Stimulated activated CD8-positive, alpha-beta memory T cell treated with anti-CD3 and anti-CD28 coated beads, Interleukin-12 subunit alpha, Interleukin-12 subunit beta, amount 100 ng/mL, for 24 hours (primary cell): ENCODE measurements around the gene REN.

Experiments used
- DNase-seq: peaks from one replicate; pipeline ENCODE4 v3.0.0-alpha.2; 2020; ENCODE audit errors: extremely low read depth

The REN gene

DNA sequence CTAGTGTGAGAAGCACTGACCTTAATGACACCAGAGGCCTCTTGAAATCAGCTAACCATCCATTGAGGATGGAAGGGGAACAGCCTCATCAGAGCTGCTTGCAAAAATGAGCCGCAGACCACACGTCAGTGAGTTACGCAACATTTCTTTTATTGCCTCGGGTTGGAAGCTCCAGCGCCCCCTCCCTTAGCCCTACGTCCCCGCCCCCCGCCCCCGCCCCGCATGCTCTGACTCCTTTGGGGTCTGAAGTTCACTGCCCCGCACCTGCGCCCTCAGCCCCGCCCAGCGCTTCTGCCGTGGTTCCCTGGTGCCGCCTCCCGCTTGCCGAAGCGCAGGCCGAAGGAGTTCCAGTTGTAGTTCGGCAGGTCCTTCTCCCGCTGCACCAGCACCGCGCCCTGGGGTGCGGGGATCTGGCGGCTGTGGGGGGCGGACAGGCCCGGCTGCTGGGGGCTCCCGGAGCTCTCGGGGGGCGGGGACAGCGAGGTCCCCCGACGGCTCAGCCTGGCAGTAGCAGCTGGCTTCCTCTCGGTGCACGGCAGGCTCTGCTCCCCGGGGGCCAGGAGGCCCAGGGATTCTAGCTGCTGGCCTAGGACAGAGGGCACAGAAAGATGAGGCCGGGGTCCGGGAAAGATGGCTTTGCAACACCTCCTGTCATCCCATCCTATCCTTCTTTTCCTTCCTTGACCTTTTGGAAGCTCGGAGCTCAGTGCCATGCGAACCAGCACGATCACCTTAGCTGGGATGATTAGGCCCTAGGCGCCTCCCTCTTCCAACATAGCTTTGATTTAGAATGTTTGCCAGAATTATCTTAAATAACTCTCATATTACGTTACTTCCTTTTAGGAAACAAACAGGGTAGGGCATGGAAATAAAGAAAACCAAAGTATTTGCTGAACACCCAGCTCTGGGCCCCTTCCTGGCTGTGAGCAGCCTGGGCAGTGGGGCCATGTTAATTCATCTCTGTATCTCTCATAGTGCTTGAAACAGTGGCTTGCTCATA, 24.4 kb upstream of the REN start:
- no peak for DNase-seq

DNA sequence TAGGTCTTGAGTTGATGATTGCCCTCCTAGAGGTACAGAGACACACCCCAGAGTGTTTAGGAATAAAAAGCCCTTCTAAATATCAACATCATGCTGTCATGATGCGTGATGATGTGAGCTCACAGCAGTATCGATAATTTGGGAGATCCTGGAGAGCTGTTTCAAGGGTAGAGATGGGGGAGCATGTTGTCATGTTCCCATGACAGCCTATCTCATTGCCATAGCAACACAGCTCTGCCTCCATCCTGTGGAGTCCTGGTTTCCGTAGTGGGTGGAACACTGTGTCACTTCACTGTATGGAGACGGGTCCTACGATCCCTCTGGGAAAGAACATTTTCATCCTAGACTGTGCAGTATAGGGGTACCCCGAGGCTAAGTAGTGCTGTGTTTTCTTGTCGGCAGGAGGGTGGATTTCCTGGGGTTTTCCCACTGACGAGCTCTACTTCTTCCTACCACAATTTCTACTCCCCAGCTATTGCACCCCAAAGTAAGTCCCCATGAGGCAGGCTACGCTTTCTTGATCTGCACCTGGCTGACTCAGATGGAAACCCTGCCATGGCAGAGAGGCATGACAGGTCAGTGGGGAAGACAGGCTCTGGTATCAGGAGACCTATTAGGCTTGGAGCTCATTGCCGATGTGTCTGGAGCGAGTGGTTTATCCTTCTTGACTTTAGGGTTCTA, 23.0 kb upstream of the REN start:
- no peak for DNase-seq

DNA sequence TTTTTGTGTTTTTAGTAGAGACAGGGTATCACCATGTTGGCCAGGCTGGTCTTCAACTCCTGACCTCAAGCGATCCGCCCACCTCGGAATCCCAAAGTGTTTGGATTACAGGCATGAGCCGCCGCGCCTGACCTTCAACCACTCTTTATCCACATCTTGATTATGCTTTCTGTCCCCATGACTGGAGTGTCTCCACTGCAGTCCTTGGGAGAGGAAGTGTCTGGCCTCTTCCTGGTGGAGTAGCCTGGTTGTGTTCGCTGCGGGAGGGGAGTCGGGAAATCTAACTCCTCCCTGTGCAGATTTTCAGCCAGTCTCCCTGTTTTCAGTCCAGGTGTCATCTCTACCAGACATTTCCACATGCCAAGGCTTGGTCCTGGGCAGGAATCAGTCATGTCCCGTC, 20.5 kb upstream of the REN start:
- no peak for DNase-seq

DNA sequence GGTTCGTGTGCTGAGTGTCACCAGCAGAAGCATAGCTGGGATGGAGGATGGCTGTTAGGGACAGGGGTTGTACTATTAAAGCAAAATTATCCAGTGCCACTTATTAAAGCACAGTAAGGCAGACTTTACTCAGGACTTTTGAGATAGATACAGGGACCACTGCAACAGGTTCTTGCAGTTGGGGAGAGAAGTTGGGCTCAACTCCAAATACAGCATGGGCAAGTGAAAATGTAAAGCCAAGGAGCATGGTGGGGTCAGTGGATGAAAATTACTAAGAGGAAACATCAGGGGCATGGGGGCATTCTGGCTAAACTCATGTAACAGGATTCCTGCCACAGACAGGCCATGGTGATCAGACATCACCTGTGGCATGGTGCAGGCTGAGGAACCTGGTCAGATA, 15.0 kb upstream of the REN start:
- no peak for DNase-seq

DNA sequence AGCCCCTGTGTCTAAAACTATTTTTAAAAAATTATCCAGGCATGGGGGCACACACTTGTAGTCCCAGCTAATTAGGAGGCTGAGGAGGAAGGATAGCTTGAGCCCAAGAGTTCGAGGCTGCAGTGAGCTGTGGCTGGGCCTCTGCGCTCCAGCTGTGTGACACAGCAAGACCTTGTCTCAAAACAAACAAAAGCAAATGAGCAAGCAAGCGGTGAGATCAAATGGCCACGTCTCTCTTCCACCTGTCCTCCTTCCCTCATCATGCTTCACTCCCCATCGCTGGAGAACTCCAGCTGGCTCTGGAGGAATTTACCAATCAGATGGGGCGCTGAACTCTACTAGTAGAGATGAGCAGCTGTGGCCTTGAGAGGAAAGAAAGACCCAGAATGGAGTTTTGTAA, 14.0 kb upstream of the REN start:
- no peak for DNase-seq

DNA sequence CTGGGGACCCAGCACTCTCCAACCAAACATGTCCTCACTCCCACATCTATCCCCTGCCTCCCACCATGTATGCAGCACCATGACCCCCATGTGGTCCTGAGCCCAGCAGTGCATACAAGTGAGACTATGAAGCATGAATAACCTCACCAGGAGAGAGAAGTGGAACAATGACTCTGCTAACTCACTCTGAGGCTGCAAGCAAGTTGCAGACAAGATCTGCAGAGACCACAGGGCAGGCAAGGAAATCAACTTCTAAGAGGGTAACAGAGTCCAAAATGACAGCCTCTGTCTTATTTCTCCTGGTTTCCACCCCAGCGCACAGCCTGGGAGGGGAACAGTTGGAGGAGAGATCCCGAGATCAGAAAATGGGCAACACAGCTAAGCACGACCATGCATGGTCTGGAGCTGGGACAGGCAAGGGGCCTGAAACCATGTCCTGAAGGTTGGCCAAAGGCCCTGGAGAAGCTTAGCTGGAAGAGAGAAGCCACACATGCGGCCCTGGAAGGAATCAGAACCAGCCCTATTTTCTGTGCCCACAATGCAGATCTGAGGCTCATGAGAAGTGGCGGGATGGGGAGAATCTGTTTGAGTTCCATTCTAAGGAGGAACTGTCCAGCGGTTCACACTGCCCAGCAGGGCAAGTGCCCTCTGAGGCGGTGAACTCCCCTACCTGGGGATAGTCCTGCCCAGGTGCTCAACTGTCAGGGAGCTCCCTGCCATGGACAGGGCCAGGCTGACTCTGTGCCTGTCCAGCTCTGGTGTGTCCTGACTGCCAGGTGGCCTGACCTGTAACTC, 12.5 kb upstream of the REN start:
- no peak for DNase-seq

DNA sequence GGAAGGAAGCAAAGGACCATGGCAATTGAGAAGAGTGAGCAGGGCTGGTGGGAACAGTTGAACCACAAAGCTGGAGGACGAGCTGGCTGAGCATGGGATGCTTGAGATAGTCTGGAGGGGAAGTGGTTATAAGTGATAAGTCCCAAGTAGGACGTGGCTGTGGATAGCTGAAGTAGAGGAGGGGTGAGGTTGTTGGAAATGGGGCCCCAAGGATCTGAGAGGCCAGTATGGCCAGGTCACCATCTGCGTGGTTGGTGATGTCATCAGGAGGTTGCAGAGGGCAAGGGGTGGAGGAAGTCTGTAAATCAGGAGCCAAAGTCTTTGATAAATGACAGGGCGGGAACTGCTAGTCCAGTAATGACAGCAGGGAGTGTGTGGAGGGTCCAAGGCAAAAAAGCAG, 11.0 kb upstream of the REN start:
- no peak for DNase-seq

DNA sequence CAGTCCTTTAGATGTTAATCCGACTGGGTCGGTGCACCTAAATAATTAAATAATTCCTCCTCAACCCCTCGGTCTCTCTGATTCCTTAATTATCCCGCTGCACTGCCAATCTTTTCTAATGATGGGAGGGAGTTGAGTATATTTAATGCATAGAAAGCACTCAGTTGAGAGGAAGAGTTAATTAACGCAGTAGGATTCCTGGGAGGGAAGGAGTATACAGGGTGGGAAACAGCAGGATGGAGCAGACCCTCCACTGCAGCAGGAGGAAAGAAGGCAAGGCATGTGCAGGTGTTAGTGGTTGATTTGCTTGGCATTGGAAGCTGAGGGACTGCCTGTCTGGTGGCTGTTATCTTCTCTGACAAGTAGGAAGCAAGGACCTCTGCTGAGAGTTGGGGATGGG, 9.9 kb upstream of the REN start:
- no peak for DNase-seq

DNA sequence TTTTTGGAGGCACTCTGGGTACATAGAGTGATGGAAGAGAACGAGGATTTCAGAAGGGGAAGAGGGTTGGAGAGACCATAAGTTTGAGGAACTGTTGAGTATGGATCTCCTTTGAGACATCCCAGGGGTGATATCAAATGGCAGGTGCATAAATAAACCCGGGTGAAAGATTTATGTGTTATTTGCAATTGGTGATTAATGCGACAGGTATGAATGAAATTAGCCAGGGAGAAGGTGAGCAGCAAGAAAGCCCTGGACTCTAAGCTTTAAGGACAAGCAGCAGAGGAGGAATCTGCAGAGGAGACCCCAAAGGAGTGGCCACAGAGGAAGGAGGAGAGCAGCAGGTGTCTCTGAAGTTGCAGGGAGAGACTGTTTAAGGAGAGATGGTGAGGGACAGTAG, 8.8 kb upstream of the REN start:
- no peak for DNase-seq

DNA sequence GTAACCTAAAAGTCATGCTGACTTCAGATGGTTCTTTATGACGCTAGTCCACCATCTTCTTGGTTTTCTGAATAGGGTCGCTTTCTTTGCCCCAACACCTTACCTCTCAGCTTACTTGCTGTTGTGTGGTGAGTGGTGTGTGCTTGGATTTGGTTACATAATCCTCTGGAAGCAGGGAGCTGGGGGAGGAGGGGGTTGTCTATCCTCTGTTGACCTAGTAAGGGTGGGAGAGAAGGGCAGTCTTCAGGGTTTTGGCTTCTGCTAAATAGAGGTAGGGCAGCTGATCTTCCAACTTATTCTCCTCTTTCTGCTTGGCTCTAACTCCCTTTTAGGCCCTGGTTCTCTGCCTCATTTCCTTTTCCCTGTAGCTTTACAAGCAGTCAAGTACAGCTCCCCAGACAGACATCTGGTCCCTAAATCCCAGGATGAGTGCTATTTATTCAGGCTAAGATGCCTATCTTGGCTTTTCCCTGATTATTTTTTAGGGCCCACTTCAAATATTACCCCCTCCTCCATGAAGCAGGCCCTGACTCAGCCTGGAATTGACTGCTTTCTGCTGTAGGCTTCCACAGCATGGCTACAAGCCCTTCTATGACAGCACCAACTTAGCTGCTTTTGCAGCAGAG, 6.4 kb upstream of the REN start:
- no peak for DNase-seq

DNA sequence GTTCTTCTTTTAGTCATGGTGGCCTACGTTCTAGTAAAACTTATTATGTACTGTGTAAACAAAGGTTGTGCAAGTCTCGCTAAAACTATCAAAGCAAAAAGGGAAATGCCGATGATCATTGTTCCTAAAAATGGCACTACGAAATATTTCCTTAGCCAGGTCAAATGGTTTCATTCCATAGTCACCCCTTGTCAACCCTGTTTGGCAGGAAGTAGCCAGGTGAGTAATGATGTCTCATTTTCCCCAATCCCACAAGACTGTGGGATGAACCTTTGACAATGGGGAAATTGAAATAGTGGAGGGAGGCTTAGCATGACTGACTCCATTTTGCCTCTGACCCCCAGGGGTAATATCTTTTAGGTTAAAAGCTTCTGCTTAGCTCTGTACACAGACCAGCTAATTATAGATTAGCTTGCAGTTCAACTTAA, 5.6 kb upstream of the REN start:
- no peak for DNase-seq

DNA sequence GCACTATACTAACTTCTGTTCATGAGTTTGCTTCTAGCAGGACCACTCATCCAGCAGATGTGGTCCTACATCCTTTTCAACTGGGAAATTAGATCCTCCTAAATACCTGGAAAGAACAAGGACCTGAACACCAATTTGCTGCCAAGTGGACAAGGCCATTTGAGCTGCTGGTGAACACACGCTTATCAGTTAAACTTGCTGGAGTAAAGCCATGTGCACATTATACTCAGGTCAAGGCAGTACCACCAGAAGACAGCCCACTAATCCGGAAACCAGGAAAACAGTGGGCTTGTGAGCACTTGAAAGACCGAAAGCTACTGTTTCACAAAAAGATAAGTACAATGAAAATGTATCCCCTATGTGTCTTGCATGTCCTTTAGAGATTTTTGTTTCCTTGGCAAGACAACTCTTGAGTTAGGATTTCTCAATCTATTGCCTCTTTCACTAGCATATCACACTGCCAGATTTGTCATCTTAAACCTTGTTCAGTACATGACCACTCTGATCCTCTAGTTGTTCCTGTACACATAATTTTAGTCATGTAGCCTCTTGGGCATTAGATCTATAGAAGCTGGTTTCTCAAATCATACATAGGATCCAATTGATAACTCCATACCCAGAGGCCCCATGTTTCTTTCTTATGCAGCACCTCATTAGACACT, 4.5 kb upstream of the REN start:
- no peak for DNase-seq

DNA sequence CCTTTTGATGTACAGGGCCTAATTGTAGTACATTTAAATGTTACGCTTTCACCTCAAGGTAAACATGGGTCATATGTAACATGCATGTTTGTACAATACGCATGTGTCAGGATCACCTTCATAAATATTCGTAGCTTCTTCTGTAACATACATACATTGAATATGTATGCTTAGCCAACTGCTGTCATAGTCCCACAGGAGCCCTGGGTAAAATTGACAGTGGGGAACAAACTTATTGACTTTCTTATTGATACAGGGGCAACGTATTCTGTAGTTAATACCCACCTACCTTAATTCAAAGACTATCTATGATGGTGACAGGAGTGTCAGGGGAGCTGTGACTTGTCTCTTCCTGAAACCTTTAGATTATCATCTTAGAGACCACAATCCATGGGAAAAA, 3.7 kb upstream of the REN start:
- DNase-seq: no peak

DNA sequence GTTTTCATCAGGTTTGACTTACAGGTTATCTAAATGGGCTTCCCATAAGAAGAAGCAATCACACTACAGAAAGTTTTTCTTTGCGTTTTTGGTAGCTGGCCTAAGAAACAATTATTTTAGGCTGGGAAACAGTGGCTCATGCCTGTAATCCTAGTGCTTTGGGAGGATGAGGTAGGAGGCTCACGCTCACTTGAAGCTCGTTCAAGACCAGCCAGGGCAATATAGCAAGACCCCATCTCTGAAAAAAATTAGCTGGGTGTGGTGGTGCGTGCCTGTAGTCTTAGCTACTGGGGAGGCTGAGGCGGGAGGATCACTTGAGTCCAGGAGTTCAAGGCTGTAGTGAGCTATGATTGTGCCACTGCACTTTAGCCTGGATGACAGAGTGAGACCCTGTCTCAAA, 1.6 kb upstream of the REN start:
- no peak for DNase-seq

DNA sequence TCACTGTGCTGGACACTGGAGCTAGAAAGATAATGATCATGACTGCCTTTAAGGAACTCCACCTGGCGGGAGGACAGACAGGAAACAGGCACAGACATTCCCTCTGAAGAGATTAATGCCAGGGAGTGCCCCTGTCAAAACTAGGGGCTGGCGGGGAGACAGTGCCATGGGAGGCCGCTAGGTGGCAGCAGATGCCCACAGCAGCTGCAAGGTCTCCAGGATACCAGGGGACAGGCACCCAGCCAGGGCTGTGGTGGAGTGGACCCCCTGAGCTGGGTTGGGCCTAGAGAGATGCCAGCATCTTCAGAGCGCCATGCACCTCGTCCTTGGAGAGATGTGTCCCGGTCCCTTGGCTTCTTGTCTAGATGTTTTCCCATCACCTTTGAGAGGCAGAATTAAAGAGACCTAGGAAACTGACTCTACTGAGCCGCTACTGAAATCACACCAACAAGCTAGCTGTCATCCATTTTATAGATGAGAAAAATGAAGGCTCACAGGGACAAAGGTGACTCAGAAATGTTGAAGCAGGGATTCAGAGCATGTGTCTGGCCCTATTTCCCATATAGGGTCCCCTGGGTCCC, 3.6 kb downstream of the REN start:
- DNase-seq: peak; percentile 32

DNA sequence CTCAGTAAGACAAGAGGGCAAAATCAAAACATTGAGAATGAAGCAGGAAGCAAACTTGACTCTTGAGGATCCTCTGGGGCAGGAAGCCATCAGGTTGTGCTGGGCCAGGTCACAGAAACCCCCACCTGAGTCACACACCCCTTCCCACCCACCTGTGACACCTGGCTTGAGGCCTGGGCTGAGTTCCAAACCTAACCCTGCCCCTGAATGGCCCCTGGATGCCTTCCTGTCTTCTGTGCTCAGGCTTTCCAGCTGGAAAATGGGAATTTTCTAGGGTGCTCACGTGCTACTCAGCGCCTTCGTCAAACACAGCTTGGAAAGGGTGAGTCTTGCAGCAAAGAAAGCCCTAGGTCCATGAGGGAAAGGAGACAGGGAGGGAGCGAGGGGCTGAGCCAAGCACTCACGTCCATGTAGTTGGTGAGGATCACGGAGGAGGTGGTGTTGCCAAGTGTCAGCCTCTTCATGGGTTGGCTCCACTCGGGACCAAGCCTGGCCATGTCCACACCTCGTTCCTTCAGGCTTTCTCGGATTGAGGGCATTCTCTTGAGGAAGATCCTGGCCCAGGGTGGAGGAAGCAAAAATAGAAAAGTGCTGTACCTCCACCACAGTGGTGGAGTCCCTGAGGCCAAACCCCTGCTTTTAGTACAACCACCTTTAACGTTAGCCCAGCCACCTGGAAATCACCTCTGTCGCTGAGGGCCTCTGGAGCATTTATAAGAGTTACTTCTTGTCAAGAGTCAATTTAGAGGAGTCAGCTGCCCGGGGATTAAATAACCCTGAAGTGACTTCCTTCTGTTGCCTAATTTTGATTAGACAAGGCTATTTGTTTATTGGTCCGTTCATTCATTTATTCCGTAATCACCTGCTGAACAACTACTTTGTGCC, 4.3 kb downstream of the REN start:
- no peak for DNase-seq

DNA sequence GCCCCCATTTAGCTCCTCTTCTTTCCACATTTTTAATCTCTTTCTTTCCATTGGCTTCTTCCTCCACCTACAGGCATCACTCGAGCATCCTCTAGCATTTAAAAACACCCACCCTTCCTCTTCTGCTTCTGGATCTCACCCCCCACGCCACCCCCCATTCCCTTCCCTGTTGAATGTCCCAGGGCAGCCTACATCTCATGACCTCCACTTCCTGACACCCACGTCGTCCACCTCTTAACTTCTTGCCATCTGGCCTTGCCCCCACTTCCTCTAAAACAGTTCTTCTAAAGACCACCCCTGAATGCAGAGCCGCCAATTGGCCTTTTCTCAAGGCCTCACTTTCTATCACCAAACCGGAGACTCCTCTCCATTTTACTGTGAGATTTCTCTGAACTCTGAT, 8.2 kb downstream of the REN start:
- no peak for DNase-seq

DNA sequence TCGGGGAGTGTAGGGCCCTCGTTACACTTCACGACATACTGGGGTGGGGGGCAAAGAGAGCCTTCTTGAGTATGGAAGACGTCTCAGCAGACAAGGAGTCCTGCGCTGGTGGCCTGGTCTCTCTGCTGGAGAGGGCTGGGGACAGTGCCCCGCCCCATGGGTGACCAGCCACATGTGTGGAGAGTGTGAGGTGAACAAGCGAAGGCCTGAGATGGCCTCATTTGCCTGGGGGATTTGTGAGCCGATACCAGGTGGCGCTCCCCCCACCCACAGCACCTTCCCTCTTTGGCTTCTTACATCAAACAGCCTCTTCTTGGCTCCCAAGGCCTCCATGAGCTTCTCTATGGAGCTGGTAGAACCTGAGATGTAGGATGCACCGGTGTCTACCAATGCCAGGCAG, 10.3 kb downstream of the REN start:
- no peak for DNase-seq

DNA sequence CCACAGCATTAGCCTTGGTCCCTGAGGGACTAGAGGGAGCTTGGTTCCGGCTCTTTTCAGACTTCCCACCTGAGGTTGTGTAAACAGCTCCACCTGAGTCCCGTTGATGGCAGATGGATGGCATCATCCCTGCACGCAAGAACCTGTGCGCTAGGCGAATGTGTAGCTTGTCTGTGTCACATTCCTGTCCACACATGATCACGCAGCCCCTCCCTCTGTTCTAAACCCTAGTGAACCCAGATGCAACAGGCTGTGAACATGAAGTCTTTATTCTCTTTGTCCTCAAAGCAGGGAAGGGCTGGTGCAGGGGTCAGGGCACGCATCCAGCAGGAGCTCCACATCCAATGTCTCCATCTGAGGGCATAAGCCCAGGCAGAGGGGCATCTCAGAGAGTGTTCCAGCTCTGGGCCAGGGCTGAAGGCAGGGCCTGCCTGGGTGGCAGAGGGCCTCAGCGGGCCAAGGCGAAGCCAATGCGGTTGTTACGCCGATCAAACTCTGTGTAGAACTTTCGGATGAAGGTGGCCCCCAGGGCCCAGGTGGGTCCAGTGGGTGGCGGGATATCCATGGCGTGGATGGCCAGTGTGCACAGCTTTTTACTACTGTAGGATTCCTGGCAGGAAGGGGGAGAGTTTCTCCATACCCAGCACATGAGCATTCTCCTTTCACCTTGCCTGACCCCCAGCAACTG, 11.4 kb downstream of the REN start:
- no peak for DNase-seq
